BLaER1 treated with 17β-estradiol and CSF1 and Interleukin-3, amounts not matched to agents 10 nM and 100 nM (cell line): ENCODE data around the gene TAF11L7.
"Not testable (repeated sequence)": the region's sequence is repeated elsewhere in the genome, so short reads cannot be mapped to it uniquely, and the experiment has no call there.

Experiments
- H3K27ac ChIP-seq, 11 experiments: shearing (Covaris generic); formaldehyde crosslinking; 2 replicates each; pipeline ENCODE4 v1.8.1; 2022
- H3K27me3 ChIP-seq, 11 experiments: shearing (Covaris generic); formaldehyde crosslinking; 2 replicates each; pipeline ENCODE4 v1.8.1; 2022
- H3K36me3 ChIP-seq, 11 experiments: shearing (Covaris generic); formaldehyde crosslinking; 2 replicates each; pipeline ENCODE4 v1.8.1; 2022
- H3K4me1 ChIP-seq, 10 experiments: shearing (Covaris generic); formaldehyde crosslinking; 2 replicates each; pipeline ENCODE4 v1.8.1; 2022
- H3K4me2 ChIP-seq, 11 experiments: shearing (Covaris generic); formaldehyde crosslinking; 2 replicates each; pipeline ENCODE4 v1.8.1; 2022
- H3K4me3 ChIP-seq, 10 experiments: shearing (Covaris generic); formaldehyde crosslinking; 2 replicates each; pipeline ENCODE4 v1.8.1; 2022
- H3K9ac ChIP-seq, 11 experiments: shearing (Covaris generic); formaldehyde crosslinking; 2 replicates each; pipeline ENCODE4 v1.8.1; 2022
- H3K9me3 ChIP-seq, 11 experiments: shearing (Covaris generic); formaldehyde crosslinking; replicated peaks in 1 of 11; 2 replicates each; pipeline ENCODE4 v1.8.1; 2022
- H4K20me1 ChIP-seq, 11 experiments: shearing (Covaris generic); formaldehyde crosslinking; 2 replicates each; pipeline ENCODE4 v1.8.1; 2022

TAF11L7 gene

GRCh38 chr5:17590860-17591259 is 5.3 kb upstream of the TAF11L7 start, which contains the start of gene TAF11L8:
Gene TAF11L8 (minus strand): TSS chr5:17590960.
- H3K27me3 ChIP-seq, H3K9me3 ChIP-seq, H3K4me1 ChIP-seq, H3K27ac ChIP-seq, H3K4me2 ChIP-seq, H3K36me3 ChIP-seq, H4K20me1 ChIP-seq, H3K4me3 ChIP-seq, H3K9ac ChIP-seq: not testable (repeated sequence)
